HCT116 (cell line): Measurements from ENCODE around the gene INO80.

ENCODE experiments used
- CEBPB ChIP-seq: IDR thresholded peaks from 2 replicates; pipeline ENCODE4 v1.6.1; 2012; ENCODE audit warnings: low read depth
- MAX ChIP-seq: IDR thresholded peaks from 2 replicates; pipeline ENCODE4 v1.6.1; 2012
- POLR2A ChIP-seq: IDR thresholded peaks from 2 replicates; pipeline ENCODE4 v1.7.0; 2011; ENCODE audit warnings: borderline replicate concordance; ENCODE audit not compliant: insufficient read depth, insufficient read length; ENCODE audit errors: extremely low read depth
- SP1 ChIP-seq: IDR thresholded peaks from 2 replicates; pipeline ENCODE4 v1.6.1; 2012; ENCODE audit warnings: low read depth
- TCF7L2 ChIP-seq: IDR thresholded peaks from 2 replicates; pipeline ENCODE4 v1.7.0; 2011; ENCODE audit warnings: borderline replicate concordance, inconsistent platforms; ENCODE audit not compliant: insufficient read depth, insufficient read length; ENCODE audit errors: extremely low read depth
- YY1 ChIP-seq: IDR thresholded peaks from 2 replicates; pipeline ENCODE4 v1.6.1; 2011; ENCODE audit warnings: low read length, low read depth, moderate library complexity, mild to moderate bottlenecking; ENCODE audit not compliant: insufficient replicate concordance; ENCODE audit errors: extremely low read depth
- TF ChIP-seq, protein P1 (sequence below), 3 experiments: fragments of 200-600 bp in 1 of 3; sonication (generic) in 1 of 3; IDR thresholded peaks in 2 of 3; conservative IDR thresholded peaks in 1 of 3; 2 replicates each; pipeline ENCODE4 v1.5.1; 2012 to 2017; ENCODE audit warnings: low read depth in 2 of 3, low read length in 2 of 3, antibody characterized with exemption in 1 of 3, borderline replicate concordance in 1 of 3, control low read depth in 1 of 3, mild to moderate bottlenecking in 1 of 3, mixed read lengths in 1 of 3, mixed run types in 1 of 3, moderate library complexity in 1 of 3; ENCODE audit not compliant: insufficient read depth in 1 of 3
- TF ChIP-seq, protein P2 (sequence below): IDR thresholded peaks from 2 replicates; pipeline ENCODE4 v1.6.1; 2011; ENCODE audit warnings: mild to moderate bottlenecking, low read length, moderate library complexity; ENCODE audit not compliant: insufficient replicate concordance; ENCODE audit errors: extremely low read depth

DNA sequence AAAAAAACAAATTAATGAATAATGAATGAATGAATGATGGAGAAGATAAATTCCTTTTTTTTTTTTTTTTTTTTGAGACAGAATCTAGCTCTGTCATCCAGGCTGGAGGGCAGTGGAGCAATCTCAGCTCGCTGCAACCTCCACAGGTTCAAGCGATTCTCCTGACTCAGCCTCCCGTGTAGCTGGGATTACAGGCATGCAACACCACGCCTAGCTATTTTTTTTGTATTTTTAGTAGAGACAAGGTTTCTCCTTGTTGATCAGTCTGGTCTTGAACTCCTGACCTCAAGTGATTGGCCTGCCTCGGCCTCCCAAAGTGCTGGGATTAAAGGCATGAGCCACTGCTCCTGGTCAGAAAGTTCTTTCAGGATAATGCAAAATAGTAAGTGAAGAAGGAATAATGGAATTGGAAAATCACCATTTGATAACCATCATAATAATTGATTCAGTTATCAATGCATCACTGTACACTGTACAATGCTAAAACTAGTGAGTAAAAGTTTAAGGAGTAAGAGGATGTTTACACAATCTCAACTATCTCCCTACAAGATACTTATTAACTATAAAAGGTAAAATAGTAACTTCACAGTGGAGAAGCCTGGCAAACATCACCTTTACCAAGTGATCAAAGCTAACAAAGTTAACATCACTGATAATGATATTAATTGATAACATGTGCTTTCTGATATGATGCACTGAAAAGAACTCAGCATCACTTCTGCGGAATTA lies 12.3 kb upstream of the INO80 start:
- TF ChIP-seq TCF7L2 (no peak), CEBPB (no peak), YY1 (no peak), POLR2A (no peak), MAX (no peak), SP1 (no peak)
- TF ChIP-seq, protein P1, sequence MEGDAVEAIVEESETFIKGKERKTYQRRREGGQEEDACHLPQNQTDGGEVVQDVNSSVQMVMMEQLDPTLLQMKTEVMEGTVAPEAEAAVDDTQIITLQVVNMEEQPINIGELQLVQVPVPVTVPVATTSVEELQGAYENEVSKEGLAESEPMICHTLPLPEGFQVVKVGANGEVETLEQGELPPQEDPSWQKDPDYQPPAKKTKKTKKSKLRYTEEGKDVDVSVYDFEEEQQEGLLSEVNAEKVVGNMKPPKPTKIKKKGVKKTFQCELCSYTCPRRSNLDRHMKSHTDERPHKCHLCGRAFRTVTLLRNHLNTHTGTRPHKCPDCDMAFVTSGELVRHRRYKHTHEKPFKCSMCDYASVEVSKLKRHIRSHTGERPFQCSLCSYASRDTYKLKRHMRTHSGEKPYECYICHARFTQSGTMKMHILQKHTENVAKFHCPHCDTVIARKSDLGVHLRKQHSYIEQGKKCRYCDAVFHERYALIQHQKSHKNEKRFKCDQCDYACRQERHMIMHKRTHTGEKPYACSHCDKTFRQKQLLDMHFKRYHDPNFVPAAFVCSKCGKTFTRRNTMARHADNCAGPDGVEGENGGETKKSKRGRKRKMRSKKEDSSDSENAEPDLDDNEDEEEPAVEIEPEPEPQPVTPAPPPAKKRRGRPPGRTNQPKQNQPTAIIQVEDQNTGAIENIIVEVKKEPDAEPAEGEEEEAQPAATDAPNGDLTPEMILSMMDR (IDR thresholded peaks at IDR 0.05 in 2 of 3, conservative IDR thresholded peaks at IDR 0.05 in 1 of 3; ENCODE audit: borderline replicate concordance in 1 of 3, insufficient read depth in 1 of 3, low read depth in 2 of 3, low read length in 2 of 3): no peak
- TF ChIP-seq, protein P2, sequence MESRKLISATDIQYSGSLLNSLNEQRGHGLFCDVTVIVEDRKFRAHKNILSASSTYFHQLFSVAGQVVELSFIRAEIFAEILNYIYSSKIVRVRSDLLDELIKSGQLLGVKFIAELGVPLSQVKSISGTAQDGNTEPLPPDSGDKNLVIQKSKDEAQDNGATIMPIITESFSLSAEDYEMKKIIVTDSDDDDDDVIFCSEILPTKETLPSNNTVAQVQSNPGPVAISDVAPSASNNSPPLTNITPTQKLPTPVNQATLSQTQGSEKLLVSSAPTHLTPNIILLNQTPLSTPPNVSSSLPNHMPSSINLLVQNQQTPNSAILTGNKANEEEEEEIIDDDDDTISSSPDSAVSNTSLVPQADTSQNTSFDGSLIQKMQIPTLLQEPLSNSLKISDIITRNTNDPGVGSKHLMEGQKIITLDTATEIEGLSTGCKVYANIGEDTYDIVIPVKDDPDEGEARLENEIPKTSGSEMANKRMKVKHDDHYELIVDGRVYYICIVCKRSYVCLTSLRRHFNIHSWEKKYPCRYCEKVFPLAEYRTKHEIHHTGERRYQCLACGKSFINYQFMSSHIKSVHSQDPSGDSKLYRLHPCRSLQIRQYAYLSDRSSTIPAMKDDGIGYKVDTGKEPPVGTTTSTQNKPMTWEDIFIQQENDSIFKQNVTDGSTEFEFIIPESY: no peak
